ENCODE data around the gene ITGAL. TPM values are rescaled to one million over a fixed set of nuclear protein-coding genes. Genes with fewer than 3 reads are reported as not detected.
"Not testable (repeated sequence)": the region's sequence is repeated elsewhere in the genome, so short reads cannot be mapped to it uniquely, and the experiment has no call there.

ITGAL gene
- polyA plus RNA-seq, 1 donor: 2.1 TPM

- no peak for DNase-seq
These were observed 53.7 kb downstream of the ITGAL start, which contains the start of gene ZNF768 for GRCh38 chr16:30526137-30526822. Gene ZNF768 (minus strand): TSS chr16:30526566. CDS start chr16:30526413, 153 bp downstream.

- DNase-seq: peak; percentile 99
These were observed 54.5 kb downstream of the ITGAL start for GRCh38 chr16:30526823-30527634.

GRCh38 chr16:30527635-30528178 lies 55.2 kb downstream of the ITGAL start:
- no peak for DNase-seq

- DNase-seq: no peak
These were observed 56.4 kb downstream of the ITGAL start for GRCh38 chr16:30528799-30529457.

GRCh38 chr16:30530163-30531037 lies 57.9 kb downstream of the ITGAL start:
- no peak for DNase-seq

GRCh38 chr16:30532285-30533145 lies 60.0 kb downstream of the ITGAL start:
- no peak for DNase-seq

GRCh38 chr16:30533146-30533522 lies 60.6 kb downstream of the ITGAL start:
- DNase-seq: no peak

- no peak for DNase-seq
These were observed 61.3 kb downstream of the ITGAL start for GRCh38 chr16:30533748-30534367.

GRCh38 chr16:30534368-30535105 lies 62.0 kb downstream of the ITGAL start, which contains the start of gene ZNF747:
Gene ZNF747 (minus strand): TSS chr16:30534858. CDS start chr16:30534679, 179 bp downstream.
- peak; percentile 94 for DNase-seq

- no peak for DNase-seq
These were observed 62.7 kb downstream of the ITGAL start for GRCh38 chr16:30535106-30535776.

- DNase-seq: peak; percentile 77
These were observed 63.2 kb downstream of the ITGAL start for GRCh38 chr16:30535777-30536190.

- not testable (repeated sequence) for DNase-seq
These were observed 64.0 kb downstream of the ITGAL start for GRCh38 chr16:30536391-30537024.

- no peak for DNase-seq
These were observed 66.7 kb downstream of the ITGAL start for GRCh38 chr16:30539000-30539964.

- not testable (repeated sequence) for DNase-seq
These were observed 67.5 kb downstream of the ITGAL start for GRCh38 chr16:30539986-30540526.

GRCh38 chr16:30540916-30541464 lies 68.4 kb downstream of the ITGAL start:
- not testable (repeated sequence) for DNase-seq
